GM23248 (cell line): Measurements from ENCODE around the gene IPO8. TPM values are rescaled to one million over a fixed set of nuclear protein-coding genes. Genes with fewer than 3 reads are reported as not detected.

Experiments used
- DNase-seq: peaks from one replicate; pipeline ENCODE4 v3.0.0-alpha.2; 2015
- H2AFZ ChIP-seq: fragments of 200-600 bp; sonication (generic); 2 replicates; pipeline ENCODE4 v1.6.1; 2016; ENCODE audit warnings: antibody characterized with exemption
- H3F3A ChIP-seq: fragments of 200-600 bp; sonication (generic); 2 replicates; pipeline ENCODE4 v1.6.1; 2016; ENCODE audit warnings: mild to moderate bottlenecking, antibody characterized with exemption, mixed run types; ENCODE audit not compliant: insufficient read depth
- H3K27ac ChIP-seq: fragments of 200-600 bp; sonication (generic); 2 replicates; pipeline ENCODE4 v1.5.1; 2016; ENCODE audit warnings: mild to moderate bottlenecking
- H3K27me3 ChIP-seq: fragments of 200-600 bp; sonication (generic); replicated peaks from 2 replicates; pipeline ENCODE4 v1.6.1; 2016; ENCODE audit warnings: mild to moderate bottlenecking; ENCODE audit not compliant: insufficient read depth
- H3K36me3 ChIP-seq: fragments of 200-600 bp; sonication (generic); 2 replicates; pipeline ENCODE4 v1.6.1; 2016; ENCODE audit warnings: low read depth, mild to moderate bottlenecking
- H3K4me1 ChIP-seq: fragments of 200-600 bp; sonication (generic); 2 replicates; pipeline ENCODE4 v1.6.1; 2016; ENCODE audit warnings: mild to moderate bottlenecking; ENCODE audit not compliant: insufficient read depth
- H3K4me2 ChIP-seq: fragments of 200-600 bp; sonication (generic); one replicate; pipeline ENCODE4 v1.6.1; 2016; ENCODE audit warnings: mild to moderate bottlenecking; ENCODE audit not compliant: unreplicated experiment
- H3K4me3 ChIP-seq: fragments of 200-600 bp; sonication (generic); 2 replicates; pipeline ENCODE4 v1.5.1; 2016; ENCODE audit warnings: mild to moderate bottlenecking
- H3K79me2 ChIP-seq: fragments of 200-600 bp; sonication (generic); 2 replicates; pipeline ENCODE4 v1.6.1; 2016; ENCODE audit warnings: mild to moderate bottlenecking; ENCODE audit not compliant: insufficient read depth
- H3K9ac ChIP-seq: fragments of 200-600 bp; sonication (generic); 2 replicates; pipeline ENCODE4 v1.6.1; 2016; ENCODE audit warnings: mild to moderate bottlenecking
- H3K9me2 ChIP-seq: fragments of 200-600 bp; sonication (generic); 2 replicates; pipeline ENCODE4 v1.6.1; 2016; ENCODE audit warnings: mixed run types, mild to moderate bottlenecking, moderate library complexity; ENCODE audit not compliant: insufficient read depth
- H3K9me3 ChIP-seq: fragments of 200-600 bp; sonication (generic); one replicate; pipeline ENCODE4 v1.6.1; 2017; ENCODE audit warnings: low read depth
- H4K20me1 ChIP-seq: fragments of 200-600 bp; sonication (generic); 2 replicates; pipeline ENCODE4 v1.6.0; 2016; ENCODE audit not compliant: insufficient read depth
- EZH2 ChIP-seq: fragments of 200-600 bp; sonication (generic); IDR thresholded peaks from 2 replicates; pipeline ENCODE4 v1.6.1; 2018; ENCODE audit warnings: antibody characterized with exemption, mild to moderate bottlenecking; ENCODE audit not compliant: insufficient read depth, poor library complexity, severe bottlenecking
- EZH2phosphoT487 ChIP-seq: fragments of 200-600 bp; sonication (generic); IDR thresholded peaks from 2 replicates; pipeline ENCODE4 v1.6.1; 2018; ENCODE audit warnings: antibody characterized with exemption, moderate library complexity, mild to moderate bottlenecking, low read depth; ENCODE audit not compliant: insufficient read depth
- WGBS, 2 experiments: methylation state at CpG; one replicate each; pipeline ENCODE4 v1.1.6; 2015 to 2017; ENCODE audit warnings: low lambda C conversion rate in 2 of 2, low coverage in 1 of 2; ENCODE audit errors: missing lambda C conversion rate in 2 of 2; 5-methylcytosine and 5-hydroxymethylcytosine counted together
- in situ Hi-C: fragments of 300-500 bp; cut with MboI; formaldehyde crosslinking; loops from 2 replicates; pipeline ENCODE4 v1.15.0; 2020
- polyA plus RNA-seq: library from polyadenylated mRNA; unstranded; fragments of >200 nt; fragmentation: Nextera tagmentation; extraction: Ambion mirVana; gene quantifications from 2 replicates; pipeline ENCODE4 v1.2.1, GENCODE V29; 2016
- total RNA-seq: library from RNA; depleted of rRNA; stranded (reverse); fragments of >200 nt; shearing (Covaris generic); gene quantifications from 2 replicates; pipeline ENCODE4 v1.2.3, GENCODE V29; 2014; rRNA removed

The IPO8 gene
- total and polyA plus RNA-seq, 2 experiments from 2014 or later = 10.9 to 21.4 TPM

DNA sequence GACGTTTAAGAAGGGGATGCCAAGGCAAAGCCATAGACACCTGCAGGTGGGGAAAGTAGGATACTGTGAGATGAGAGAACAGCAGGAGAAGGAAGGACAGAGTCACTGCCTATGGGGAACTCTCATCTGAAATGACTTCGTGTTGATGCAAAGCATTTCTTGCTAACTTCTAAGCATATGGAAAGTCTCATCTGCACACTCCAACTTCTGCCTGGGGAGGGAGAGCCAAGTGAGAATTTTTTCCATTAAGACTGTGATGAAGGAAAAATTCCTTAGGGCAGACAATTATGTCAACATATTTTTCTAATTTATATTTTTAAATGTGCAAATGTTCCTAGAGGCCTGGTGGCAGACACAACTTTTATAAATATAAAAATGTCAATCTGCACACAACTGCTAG is 115.3 kb downstream of the IPO8 start:
- in situ Hi-C loops = no loop called here
- no peak for DNase-seq
- Histone ChIP-seq H3K36me3 (no peaks in the 10 kb centered on the region), H3K9me2 (no peaks in the 10 kb centered on the region), H3K27me3 (no peaks in the 10 kb centered on the region), H3K4me1 (no peaks in the 10 kb centered on the region), H3K79me2 (no peaks in the 10 kb centered on the region), H3K9me3 (no peaks in the 10 kb centered on the region), H3K27ac (no peak overlapping the region), H3K9ac (no peak overlapping the region), H3K4me2 (no peak overlapping the region), H2AFZ (no peak overlapping the region), H3F3A (no peaks in the 10 kb centered on the region), H4K20me1 (no peaks in the 10 kb centered on the region), H3K4me3 (no peak overlapping the region)
- TF ChIP-seq EZH2phosphoT487 (no peak), EZH2 (no peak)
- WGBS, 2 experiments = 10 to 14% methylated on average over 2 of the region's 2 CpGs

Other genes with a start within 250 kb of the IPO8 start
- gene CAPRIN2, start 59.1 kb upstream of the IPO8 start, total RNA-seq = 24.7 and 33.0 TPM in 2 replicates
- gene CAPRIN2, start 59.1 kb upstream of the IPO8 start, polyA plus RNA-seq = 19.3 and 20.1 TPM in 2 replicates
- gene TSPAN11, start 230.9 kb upstream of the IPO8 start, total RNA-seq = 0.76 and 1.9 TPM in 2 replicates
- 0.51 and 0.70 TPM in 2 replicates for gene TSPAN11, start 230.9 kb upstream of the IPO8 start, polyA plus RNA-seq